Endothelial cell of umbilical vein (primary cell): ENCODE data around the gene ZBTB33. TPM values are rescaled to one million over a fixed set of nuclear protein-coding genes. Genes with fewer than 3 reads are reported as not detected.

Experiments used
- BruUV-seq: library from RNA; stranded (reverse); fragments of 400-500 nt; replicated peaks from 2 replicates; lab custom pipeline; 2021; lab: Mats Ljungman, UMichigan
- CTCF ChIA-PET: fragments of 300-600, 350-600 bp; sonication (Branson Sonifier 250); formaldehyde crosslinking; loops from one replicate; lab custom pipeline; 2021; ENCODE audit warnings: antibody characterized with exemption, inconsistent platforms; lab: Charles Lee
- POLR2A ChIA-PET: fragments of 300-600, 350-600 bp; sonication (Branson Sonifier 250); formaldehyde crosslinking; loops from one replicate; lab custom pipeline; 2021; ENCODE audit warnings: antibody characterized with exemption, inconsistent platforms; lab: Charles Lee
- DNase-seq: peaks from one replicate; pipeline ENCODE4 v3.0.0-alpha.2; 2011; ENCODE audit warnings: low read depth, low spot score
- FAIRE-seq: peaks from 2 replicates; lab custom pipeline; 2011; peaks lifted over from hg19 to GRCh38; lab: Jason Lieb, UNC
- H2AFZ ChIP-seq: 2 replicates; pipeline ENCODE4 v1.6.0; 2012; ENCODE audit warnings: low read depth, low read length, control low read depth, inconsistent platforms
- H3K27ac ChIP-seq: 2 replicates; pipeline ENCODE4 v1.5.1; 2011; ENCODE audit warnings: low read depth, mild to moderate bottlenecking, control low read depth, low read length, moderate library complexity; ENCODE audit not compliant: insufficient read depth
- H3K27me3 ChIP-seq, 2 experiments: 2 replicates each; pipeline versions ENCODE4 v1.6.0 to v1.6.1; 2011; ENCODE audit warnings: low read length in 2 of 2, mixed read lengths in 1 of 2; ENCODE audit not compliant: control insufficient read depth in 2 of 2, insufficient read depth in 2 of 2
- H3K36me3 ChIP-seq, 2 experiments: 2 replicates in 1 of 2; 3 replicates in 1 of 2; pipeline ENCODE4 v1.5.1; 2011; ENCODE audit warnings: low read length in 2 of 2, mild to moderate bottlenecking in 1 of 2, moderate library complexity in 1 of 2; ENCODE audit not compliant: control insufficient read depth in 2 of 2, insufficient read depth in 2 of 2; ENCODE audit errors: extremely low read depth in 1 of 2
- H3K4me1 ChIP-seq: 3 replicates; pipeline ENCODE4 v1.5.1; 2011; ENCODE audit warnings: mild to moderate bottlenecking, low read length; ENCODE audit not compliant: control insufficient read depth, insufficient read depth; ENCODE audit errors: extremely low read depth
- H3K4me2 ChIP-seq: 2 replicates; pipeline ENCODE4 v1.6.1; 2011; ENCODE audit warnings: low read length, control low read depth, mixed read lengths; ENCODE audit not compliant: insufficient read depth
- H3K4me3 ChIP-seq, 3 experiments: fragments of 200-600 bp in 1 of 3; sonication (generic), shearing (Covaris generic) in 1 of 3; replicated peaks in 1 of 3; 2 replicates each; pipeline ENCODE4 v1.5.1; 2011 to 2016; ENCODE audit warnings: control low read depth in 3 of 3, low read length in 3 of 3, mild to moderate bottlenecking in 2 of 3, inconsistent platforms in 1 of 3, low read depth in 1 of 3, moderate library complexity in 1 of 3; ENCODE audit not compliant: insufficient read depth in 1 of 3
- H3K79me2 ChIP-seq: 2 replicates; pipeline ENCODE4 v1.6.0; 2012; ENCODE audit warnings: low read length, inconsistent platforms; ENCODE audit not compliant: control insufficient read depth, insufficient read depth
- H3K9ac ChIP-seq: replicated peaks from 2 replicates; pipeline ENCODE3; 2011; ENCODE audit warnings: low read length, control low read depth; ENCODE audit not compliant: insufficient read depth; ENCODE audit errors: extremely low read depth
- H3K9me1 ChIP-seq: replicated peaks from 3 replicates; pipeline ENCODE4 v1.6.0; 2011; ENCODE audit warnings: mild to moderate bottlenecking, low read length; ENCODE audit not compliant: control insufficient read depth, insufficient read depth; ENCODE audit errors: extremely low read depth
- H3K9me3 ChIP-seq: replicated peaks from 2 replicates; pipeline ENCODE4 v1.5.1; 2012; ENCODE audit warnings: low read length, inconsistent platforms; ENCODE audit not compliant: control insufficient read depth, insufficient read depth
- H4K20me1 ChIP-seq: replicated peaks from 2 replicates; pipeline ENCODE3; 2011; ENCODE audit warnings: mild to moderate bottlenecking, low read length; ENCODE audit not compliant: control insufficient read depth, insufficient read depth; ENCODE audit errors: extremely low read depth
- EZH2 ChIP-seq: IDR thresholded peaks from 2 replicates; pipeline ENCODE4 v1.6.1; 2012; ENCODE audit warnings: borderline replicate concordance, low read depth, mild to moderate bottlenecking, moderate library complexity, low read length, inconsistent platforms; ENCODE audit not compliant: severe bottlenecking
- FOS ChIP-seq: IDR thresholded peaks from 2 replicates; pipeline ENCODE4 v1.6.1; 2011; ENCODE audit warnings: mild to moderate bottlenecking, low read length, moderate library complexity, borderline replicate concordance; ENCODE audit not compliant: insufficient read depth
- GATA2 ChIP-seq: IDR thresholded peaks from 2 replicates; pipeline ENCODE4 v1.7.0; 2011; ENCODE audit warnings: low read depth, mild to moderate bottlenecking, moderate library complexity, mixed read lengths, low read length; ENCODE audit not compliant: insufficient read length, insufficient read depth
- JUN ChIP-seq: IDR thresholded peaks from 2 replicates; pipeline ENCODE4 v1.6.1; 2011; ENCODE audit warnings: borderline replicate concordance, low read depth; ENCODE audit not compliant: insufficient read length, insufficient read depth
- MYC ChIP-seq: IDR thresholded peaks from one replicate; pipeline ENCODE4 v1.6.1; 2011; ENCODE audit warnings: mild to moderate bottlenecking, low read depth, low read length
- POLR2A ChIP-seq: IDR thresholded peaks from 2 replicates; pipeline ENCODE4 v1.6.1; 2012; ENCODE audit warnings: low read depth, mild to moderate bottlenecking, control low read depth, low read length
- POLR2AphosphoS5 ChIP-seq: IDR thresholded peaks from 2 replicates; pipeline ENCODE4 v1.6.1; 2012; ENCODE audit warnings: low read depth, mild to moderate bottlenecking, control low read depth, low read length, moderate library complexity; ENCODE audit not compliant: insufficient read depth
- dilution Hi-C: fragments of 300-500 bp; cut with MboI; formaldehyde crosslinking; loops from one replicate; pipeline ENCODE4 v1.15.0; 2019; ENCODE audit warnings: low sequenced_read_pairs; ENCODE audit not compliant: extremely low pct_ligation_motif_present
- intact Hi-C: fragments of 100-400 bp; cut with micrococcal nuclease; formaldehyde crosslinking; loops from one replicate; pipeline ENCODE4 v1.10.0; 2022
- polyA plus RNA-seq, 4 experiments: library from polyadenylated mRNA; depleted of rRNA in 3 of 4; stranded (reverse) in 3 of 4; unstranded in 1 of 4; fragments of >200 nt; gene quantifications; 2 replicates each; pipeline versions ENCODE4 v1.2.1 to v1.2.3, GENCODE V29; 2011 to 2012; ENCODE audit warnings: missing spikeins in 1 of 4
- total RNA-seq: library from RNA; stranded (reverse); gene quantifications from 2 replicates; pipeline ENCODE4 v1.2.3, GENCODE V29; 2021
- TF ChIP-seq, protein P1 (sequence below): IDR thresholded peaks from 2 replicates; pipeline ENCODE4 v1.6.1; 2011; ENCODE audit not compliant: insufficient read depth, insufficient read length
- TF ChIP-seq, protein P2 (sequence below), 2 donors: IDR thresholded peaks; 1 replicate in 1 of 2; 2 replicates in 1 of 2; pipeline ENCODE4 v1.5.1; 2011; ENCODE audit warnings: low read length in 2 of 2, mild to moderate bottlenecking in 2 of 2, moderate library complexity in 2 of 2, control low read depth in 1 of 2, inconsistent platforms in 1 of 2, low read depth in 1 of 2; ENCODE audit not compliant: insufficient read depth in 1 of 2; ENCODE audit errors: extremely low read depth in 1 of 2

Gene ZBTB33
- total and polyA plus RNA-seq, 2 donors (not counting 3 experiments of a cell fraction or from before 2014, with no cell fraction given), result 3.7 to 16.3 TPM

DNA sequence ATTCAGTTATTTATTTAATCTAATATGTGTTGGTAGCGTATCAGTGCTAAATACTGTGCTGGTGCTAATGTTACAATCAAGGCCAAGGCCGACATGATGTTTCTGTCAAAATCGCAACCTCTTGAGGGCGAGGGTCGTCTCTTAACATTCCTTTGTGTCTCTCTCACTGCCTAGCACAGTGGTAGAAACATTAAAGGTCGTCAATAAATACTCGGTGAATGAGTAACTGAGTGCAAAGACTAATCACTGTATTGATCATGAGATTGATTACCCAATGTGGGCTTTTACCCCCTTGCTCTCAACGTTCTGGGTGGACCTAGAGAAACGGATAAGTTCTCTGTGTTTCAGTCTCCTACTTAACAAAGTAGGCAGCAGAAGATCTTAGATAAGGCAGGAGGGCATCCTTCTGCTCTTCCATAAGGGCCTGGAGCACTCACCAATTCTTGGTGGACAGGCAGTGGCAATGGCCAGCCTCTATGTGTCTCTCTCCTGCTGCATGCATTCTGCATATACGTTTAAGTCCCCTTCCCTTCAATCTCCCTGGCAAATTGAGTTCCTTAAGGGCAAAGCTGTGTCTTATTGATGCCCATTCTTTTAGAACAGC lies 30.5 kb downstream of the ZBTB33 start:
- intact Hi-C loops, result no loop called here
- POLR2A ChIA-PET, result no interaction called here
- DNase-seq, result no peak
- H3K9me3 ChIP-seq, result no peaks in the 10 kb centered on the region
- no peak overlapping the region for H3K4me3 ChIP-seq
- no peaks in the 10 kb centered on the region for H3K79me2 ChIP-seq
- H3K9ac ChIP-seq, result no peak overlapping the region
- H3K36me3 ChIP-seq, result no peaks in the 10 kb centered on the region
- FAIRE-seq, result no peak
- dilution Hi-C loops, result no loop called here
- CTCF ChIA-PET, result no interaction called here
- TF ChIP-seq POLR2AphosphoS5 (no peak), FOS (no peak), POLR2A (no peak)
- TF ChIP-seq, protein P1, sequence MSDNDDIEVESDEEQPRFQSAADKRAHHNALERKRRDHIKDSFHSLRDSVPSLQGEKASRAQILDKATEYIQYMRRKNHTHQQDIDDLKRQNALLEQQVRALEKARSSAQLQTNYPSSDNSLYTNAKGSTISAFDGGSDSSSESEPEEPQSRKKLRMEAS, result no peak
- TF ChIP-seq, protein P2, sequence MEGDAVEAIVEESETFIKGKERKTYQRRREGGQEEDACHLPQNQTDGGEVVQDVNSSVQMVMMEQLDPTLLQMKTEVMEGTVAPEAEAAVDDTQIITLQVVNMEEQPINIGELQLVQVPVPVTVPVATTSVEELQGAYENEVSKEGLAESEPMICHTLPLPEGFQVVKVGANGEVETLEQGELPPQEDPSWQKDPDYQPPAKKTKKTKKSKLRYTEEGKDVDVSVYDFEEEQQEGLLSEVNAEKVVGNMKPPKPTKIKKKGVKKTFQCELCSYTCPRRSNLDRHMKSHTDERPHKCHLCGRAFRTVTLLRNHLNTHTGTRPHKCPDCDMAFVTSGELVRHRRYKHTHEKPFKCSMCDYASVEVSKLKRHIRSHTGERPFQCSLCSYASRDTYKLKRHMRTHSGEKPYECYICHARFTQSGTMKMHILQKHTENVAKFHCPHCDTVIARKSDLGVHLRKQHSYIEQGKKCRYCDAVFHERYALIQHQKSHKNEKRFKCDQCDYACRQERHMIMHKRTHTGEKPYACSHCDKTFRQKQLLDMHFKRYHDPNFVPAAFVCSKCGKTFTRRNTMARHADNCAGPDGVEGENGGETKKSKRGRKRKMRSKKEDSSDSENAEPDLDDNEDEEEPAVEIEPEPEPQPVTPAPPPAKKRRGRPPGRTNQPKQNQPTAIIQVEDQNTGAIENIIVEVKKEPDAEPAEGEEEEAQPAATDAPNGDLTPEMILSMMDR (IDR thresholded peaks at IDR 0.05; ENCODE audit: extremely low read depth in 1 of 2, insufficient read depth in 1 of 2, low read depth in 1 of 2, low read length in 2 of 2), result no peak
- H2AFZ ChIP-seq, result no peak overlapping the region
- no peak overlapping the region for H3K27ac ChIP-seq
- no TSS peak for BruUV-seq
- no peaks in the 10 kb centered on the region for H3K4me1 ChIP-seq
- H3K4me2 ChIP-seq, result no peak overlapping the region
- H3K27me3 ChIP-seq, result peaks cover 0 to 2% of the 10 kb centered on the region in 2 experiments
- H3K9me1 ChIP-seq, result no peaks in the 10 kb centered on the region
- no peaks in the 10 kb centered on the region for H4K20me1 ChIP-seq

DNA sequence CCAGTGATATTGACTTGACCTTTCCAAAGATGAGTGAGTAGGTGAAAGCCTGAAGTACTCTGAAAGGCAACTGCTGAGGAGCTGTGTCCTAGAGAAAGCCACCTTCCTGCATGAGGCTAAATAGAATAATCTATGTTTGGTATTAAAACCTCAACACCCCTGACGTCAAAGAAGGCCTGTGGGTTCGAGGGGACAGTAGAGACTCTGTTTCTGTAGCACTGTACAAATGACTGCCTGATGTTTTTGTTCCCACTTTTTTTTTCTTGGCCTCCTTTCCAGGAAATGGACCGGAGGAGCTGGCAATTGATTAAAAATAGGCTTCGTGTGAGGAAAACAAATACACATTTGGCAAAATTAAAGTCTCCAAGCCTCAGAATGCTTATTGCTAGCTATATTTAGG lies 31.1 kb downstream of the ZBTB33 start:
- no peak for FAIRE-seq
- H3K27me3 ChIP-seq, result peaks cover 0 to 2% of the 10 kb centered on the region in 2 experiments
- H3K27ac ChIP-seq, result no peak overlapping the region
- TF ChIP-seq, protein P2 (IDR thresholded peaks at IDR 0.05; ENCODE audit: extremely low read depth in 1 of 2, insufficient read depth in 1 of 2, low read depth in 1 of 2, low read length in 2 of 2), result no peak
- TF ChIP-seq JUN, result no peak
- TF ChIP-seq FOS, result no peak
- TF ChIP-seq, protein P1, result no peak
- TF ChIP-seq POLR2A, result no peak
- TF ChIP-seq MYC, result no peak
- no peak for TF ChIP-seq EZH2
- no peak for TF ChIP-seq GATA2
- no peak for TF ChIP-seq POLR2AphosphoS5
- intact Hi-C loops (no loop called here), dilution Hi-C loops (no loop called here)
- no peaks in the 10 kb centered on the region for H4K20me1 ChIP-seq
- no peak for DNase-seq
- H3K9me1 ChIP-seq, result no peaks in the 10 kb centered on the region
- H2AFZ ChIP-seq, result no peak overlapping the region
- H3K79me2 ChIP-seq, result no peaks in the 10 kb centered on the region
- no peaks in the 10 kb centered on the region for H3K9me3 ChIP-seq
- no peak overlapping the region for H3K9ac ChIP-seq
- no peaks in the 10 kb centered on the region for H3K36me3 ChIP-seq
- no peak overlapping the region for H3K4me2 ChIP-seq
- BruUV-seq, result no TSS peak
- H3K4me1 ChIP-seq, result no peaks in the 10 kb centered on the region
- CTCF ChIA-PET, result no interaction called here
- POLR2A ChIA-PET, result no interaction called here
- H3K4me3 ChIP-seq, result no peak overlapping the region
